GM10847 (cell line): ENCODE results near the gene SPAG5.

ENCODE experiments used
- POLR2A ChIP-seq: IDR thresholded peaks from 2 replicates; pipeline ENCODE4 v1.6.1; 2011; ENCODE audit not compliant: insufficient read length; ENCODE audit errors: extremely low read depth

The SPAG5 gene

DNA sequence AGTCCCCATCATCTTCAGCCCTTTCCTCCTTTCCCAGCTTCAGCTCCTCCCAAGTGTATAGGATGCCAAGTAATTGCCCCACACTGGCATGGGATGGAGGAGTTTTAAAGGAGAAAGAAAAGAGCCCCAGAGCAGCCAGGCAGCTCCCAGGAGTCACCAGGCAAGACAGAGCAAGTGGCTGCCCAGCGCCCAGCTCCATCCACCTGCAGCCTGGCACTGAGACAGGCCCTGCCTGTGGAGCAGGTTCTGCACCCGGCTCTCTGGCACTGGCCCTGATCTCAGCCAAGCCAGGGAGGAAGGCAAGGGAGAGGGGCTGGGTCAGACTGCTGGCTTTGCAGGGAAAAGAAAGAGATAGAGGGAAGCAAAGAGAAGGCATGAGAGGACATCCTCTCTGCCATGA, 71.0 kb downstream of the SPAG5 start:
- no peak for TF ChIP-seq POLR2A
